HG03565 (cell line): ENCODE measurements around the gene GPR135.
"Not testable (repeated sequence)": the region's sequence is repeated elsewhere in the genome, so short reads cannot be mapped to it uniquely, and the experiment has no call there.

Experiments used
- ATAC-seq: cut with Tn5 transposase; IDR thresholded peaks from one replicate; pipeline ENCODE4 v1.9.1; 2021; ENCODE audit warnings: mild to moderate bottlenecking, moderate library complexity; ENCODE audit not compliant: unreplicated experiment

Gene GPR135

DNA sequence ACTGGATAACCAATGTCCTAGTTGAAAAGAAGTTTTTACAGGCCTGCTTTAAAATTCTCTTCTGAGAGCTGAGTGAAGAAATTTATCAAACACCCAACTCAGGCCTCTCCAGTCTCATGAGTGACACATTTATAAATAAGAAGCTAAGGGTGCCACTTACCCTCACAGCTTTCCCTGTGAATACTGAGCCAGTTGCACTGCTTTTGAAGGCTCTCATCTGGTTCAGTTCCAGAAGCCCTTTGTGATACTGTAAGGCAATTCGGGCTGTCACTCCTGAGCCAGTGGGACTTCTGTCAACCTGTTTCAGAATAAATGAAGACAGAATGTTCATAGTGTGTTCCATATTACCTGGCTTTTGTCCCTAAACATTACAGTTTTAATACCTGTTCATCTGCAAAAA lies 10.5 kb upstream of the GPR135 start:
- ATAC-seq, result no peak

DNA sequence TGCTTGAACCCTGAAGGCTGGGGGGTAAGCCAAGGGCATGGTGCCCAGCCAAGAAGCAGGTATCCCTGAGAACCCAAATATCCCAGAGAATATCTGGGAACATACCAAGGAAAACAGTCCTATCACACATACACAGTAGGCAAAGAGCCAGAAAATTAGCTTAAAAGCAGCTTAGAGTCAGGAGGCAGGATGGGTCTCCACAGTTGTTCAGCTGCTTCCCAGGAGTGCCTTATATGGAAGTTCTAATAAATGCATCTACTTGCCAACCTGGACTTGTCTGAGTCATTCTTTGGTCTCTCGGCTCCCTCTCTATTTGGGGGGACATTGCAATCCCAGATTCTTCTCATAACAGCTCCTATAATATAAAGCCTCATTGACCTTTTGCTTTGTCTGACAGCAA lies 9.0 kb upstream of the GPR135 start:
- no peak for ATAC-seq

DNA sequence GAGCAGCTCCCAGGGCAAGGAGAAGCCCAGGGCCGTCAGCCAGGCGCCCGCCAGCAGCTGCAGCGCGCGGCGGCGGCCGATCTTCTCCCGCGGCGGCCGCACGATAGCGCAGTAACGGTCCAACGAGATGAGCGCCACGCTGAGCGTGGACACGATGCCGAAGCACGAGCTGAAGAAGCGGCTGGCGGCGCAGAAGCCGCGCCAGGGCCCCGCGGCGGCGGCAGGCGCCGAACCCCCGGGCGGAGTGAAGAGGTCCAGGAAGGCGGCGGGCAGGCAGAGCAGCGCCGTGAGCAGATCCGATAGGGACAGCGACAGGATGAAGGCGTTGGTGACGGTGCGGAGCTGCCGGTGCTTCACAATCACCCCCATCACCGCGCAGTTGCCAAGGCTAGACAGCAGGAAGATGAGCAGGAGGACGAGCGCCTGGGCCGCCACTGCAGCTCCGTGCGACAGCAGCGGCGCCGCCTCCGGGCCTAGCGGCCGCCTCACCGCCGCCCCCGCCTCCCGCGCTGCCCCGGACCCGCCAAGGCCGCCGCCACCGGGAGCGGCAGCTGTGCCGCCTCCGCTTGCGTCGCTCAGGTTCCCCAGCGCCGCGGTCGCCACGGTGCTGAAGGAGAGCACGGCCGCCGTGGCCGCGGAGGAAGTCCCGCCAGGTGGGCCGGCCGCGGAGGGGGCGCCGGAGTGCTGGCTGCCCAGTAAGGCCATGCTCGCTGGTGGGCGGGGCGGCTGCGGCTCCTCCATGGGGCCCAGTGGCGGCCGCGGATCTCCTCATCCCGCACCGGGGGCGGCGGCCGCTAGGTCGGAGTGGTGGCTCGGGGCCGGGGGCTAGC lies 479 bp downstream of the GPR135 start:
- peak; percentile 48 for ATAC-seq

DNA sequence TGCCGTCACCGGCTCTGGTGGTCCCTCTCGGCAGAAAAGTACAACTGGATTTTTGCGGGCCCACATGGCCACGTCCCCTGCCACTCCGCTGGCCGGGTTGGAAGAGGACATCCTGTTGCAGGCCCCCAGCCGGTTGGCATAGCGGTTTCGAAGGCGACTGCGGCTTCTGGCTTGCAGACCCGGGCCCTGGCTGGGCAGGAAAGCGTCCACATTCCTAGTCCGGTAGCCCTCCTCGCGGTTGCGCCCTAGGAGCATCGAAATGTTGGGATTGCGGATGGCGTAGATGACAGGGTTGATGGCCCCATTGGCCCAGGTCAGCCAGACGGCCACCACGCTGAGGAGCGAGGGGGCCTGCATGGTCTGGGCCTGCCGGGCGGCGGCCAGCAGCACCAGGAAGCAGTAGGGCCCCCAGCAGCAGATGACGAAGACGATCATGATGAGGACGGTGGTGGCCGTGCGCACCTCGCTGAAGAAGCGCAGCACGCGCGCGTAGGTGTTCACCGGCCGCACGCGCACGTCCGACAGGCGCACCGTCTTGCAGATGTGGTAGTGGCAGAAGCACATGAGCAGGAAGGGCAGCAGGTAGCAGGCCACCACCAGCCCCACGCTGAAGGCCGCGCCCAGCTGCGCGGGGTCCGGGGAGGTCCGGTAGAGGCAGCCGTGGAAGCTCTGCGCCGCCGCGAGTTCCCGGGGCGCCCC lies 1.2 kb downstream of the GPR135 start:
- no peak for ATAC-seq

DNA sequence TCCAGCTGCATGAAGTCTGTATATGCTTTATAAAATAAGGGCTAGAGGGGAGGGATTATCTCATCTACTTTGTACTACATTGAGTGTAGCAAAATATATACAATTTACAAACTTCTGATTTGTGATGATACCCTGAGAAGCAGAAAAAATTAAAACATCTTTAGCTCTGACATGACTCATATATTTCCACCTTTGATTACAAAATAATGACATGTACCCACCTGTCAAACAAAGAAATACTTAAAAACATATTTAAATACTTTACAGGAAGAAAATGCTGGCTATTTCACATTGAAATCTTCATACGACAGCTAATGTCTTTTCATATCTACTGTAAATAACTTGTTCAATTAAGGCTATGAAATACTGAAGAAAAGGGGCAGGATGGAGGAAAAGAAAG lies 3.3 kb downstream of the GPR135 start:
- no peak for ATAC-seq

DNA sequence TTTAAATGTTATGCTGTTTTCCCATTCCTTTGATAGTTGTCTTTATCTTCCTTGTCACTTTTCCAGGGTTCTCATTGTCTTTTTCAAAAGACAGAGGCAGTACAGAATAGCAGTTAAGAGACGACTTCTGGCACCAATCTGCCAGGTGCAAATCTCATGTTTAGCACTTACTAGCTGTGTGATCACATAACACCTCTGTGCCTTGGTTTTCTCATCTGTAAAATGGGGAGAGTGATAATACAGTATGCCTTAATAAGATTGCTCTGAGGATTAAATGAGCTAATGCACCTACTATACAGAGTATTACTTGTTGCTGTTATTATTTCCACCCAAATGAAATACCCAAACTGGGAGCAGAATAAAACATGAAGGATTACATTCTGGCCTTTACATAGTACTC lies 4.8 kb downstream of the GPR135 start:
- ATAC-seq, result no peak

DNA sequence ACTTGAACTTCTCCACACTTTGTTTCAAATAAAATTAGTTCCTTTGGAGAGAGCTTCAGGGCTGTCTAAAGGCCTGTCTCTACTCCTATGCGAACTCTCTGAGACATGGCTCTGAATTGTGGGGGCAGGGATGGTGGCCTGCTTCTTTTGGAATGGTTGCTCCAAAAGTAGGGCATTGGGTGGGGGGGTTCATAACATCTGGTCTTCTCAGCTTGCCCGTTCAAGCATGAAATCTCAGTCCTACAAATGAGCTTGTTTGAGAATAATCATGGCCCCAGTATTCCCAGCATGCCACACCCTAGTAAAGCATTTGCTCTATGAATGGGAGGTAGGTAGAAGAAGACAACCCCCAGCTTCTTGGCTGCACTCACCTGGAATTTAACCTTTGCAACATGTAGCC lies 6.7 kb downstream of the GPR135 start:
- no peak for ATAC-seq

DNA sequence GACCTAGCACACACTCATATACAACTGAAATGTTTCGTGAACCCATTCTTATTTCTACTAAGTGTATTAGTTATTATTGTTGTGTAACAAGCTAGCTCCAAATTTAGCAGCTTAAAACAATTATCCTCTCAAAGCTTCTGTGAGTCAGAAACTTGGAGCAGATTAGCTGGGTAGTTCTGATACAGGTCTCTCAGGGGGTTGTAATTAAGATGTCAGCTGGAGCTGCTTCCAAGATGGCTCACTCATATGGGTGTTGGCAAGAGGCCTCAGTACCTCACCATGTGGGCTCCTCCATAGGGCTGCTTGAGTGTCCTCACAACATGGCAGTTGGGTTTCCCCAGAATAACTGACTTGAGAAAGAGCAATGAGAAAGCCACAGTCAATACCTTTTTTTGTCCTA lies 9.8 kb downstream of the GPR135 start:
- ATAC-seq, result no peak

DNA sequence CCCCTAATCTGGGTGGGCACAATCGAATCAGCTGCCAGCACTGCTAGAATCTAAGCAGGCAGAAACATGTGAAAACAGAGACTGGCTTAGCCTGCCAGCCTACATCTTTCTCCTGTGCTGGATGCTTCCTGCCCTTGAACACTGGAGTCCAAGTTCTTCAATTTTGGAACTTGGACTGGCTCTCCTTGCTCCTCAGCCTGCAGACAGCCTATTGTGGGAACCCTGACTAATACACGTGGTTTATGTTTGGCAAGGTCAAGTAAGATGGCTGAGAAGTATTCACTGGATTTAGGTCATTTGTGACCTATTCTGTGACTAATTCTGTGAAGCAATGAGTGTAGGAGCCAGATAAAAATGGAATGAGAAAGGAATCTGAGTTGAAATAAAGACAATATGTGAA lies 11.0 kb downstream of the GPR135 start:
- no peak for ATAC-seq

DNA sequence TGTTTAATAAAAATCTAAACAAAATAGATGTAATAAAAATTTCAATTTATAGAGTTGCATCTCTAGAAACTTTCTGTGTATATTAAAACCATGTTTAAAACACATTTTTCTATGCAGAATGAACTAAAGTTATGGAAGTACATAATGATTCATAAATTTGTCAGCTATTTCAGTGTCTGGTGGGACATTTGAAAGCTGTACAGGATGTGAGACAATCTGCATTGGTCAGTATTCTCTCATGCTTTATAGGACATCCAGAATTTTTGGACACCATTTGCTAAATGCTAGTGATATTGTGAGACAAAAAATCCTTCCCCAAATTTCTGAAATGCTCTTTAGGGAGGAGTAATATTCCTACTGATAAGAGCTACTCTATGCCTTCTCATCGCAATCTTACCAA lies 13.3 kb downstream of the GPR135 start:
- no peak for ATAC-seq

DNA sequence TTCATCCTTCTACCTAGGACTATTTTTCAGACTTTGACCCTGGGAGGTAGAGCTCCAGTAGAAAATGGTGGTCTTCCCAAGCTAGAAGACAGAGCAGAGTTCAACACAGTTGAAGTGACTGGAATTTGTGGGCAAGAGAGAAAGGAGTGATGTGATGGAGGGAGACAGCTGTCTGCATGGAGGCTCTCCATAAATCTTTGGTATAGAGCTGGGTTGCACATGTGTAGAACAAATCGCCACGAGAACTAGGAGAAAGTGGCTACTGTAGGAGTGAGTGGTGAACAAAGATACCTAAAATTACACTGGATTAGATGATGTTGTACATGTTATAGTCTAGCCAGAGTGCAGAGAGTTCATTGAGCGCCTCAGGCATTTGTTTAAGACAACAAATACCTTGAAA lies 14.5 kb downstream of the GPR135 start:
- ATAC-seq, result no peak

DNA sequence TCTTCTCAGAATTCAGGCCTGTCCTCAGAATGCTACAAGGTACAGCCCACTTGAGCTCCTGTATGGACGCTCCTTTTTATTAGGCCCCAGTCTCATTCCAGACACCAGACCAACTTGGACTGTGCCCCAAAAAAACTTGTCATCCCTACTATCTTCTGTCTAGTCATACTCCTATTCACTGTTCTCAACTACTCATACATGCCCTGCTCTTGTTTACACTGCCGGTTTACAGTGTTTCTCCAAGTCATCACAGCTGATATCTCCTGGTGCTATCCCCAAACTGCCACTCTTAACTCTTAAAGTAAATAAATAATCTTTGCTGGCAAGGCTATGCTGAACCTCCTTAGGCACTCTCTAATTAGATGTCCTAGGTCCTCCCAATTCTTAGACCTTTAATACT lies 16.5 kb downstream of the GPR135 start:
- not testable (repeated sequence) for ATAC-seq

DNA sequence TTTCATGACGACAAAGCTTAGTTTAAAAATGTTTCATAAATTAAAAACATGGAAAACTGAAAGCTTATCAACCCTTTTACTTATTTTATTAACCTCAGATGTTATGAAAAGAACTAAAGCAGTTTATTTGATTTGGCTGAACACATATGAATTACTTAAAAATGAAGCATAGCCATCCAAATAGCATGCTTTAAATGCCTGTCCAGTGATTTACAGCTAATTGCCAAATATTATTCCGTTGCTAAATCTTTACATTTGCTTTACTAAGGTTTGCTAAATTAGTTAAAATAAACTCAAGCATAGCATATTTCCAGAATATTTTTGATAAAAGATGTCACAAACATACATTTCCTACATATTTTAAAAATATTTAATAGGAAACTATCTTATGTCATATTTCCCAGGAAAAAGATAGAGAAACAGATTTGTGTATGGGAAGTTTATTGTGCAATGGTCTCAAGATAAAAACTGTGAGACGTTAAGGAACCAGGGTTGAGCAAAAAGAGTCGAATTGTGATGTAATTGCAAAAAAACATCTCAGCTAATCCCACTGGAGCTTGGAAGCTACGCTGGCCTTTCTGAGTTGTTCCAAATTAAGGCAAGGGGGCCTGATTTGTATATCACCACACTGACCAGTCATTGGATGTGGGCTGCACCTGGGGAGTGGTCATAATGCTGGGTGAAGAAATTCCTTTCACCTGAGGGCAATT lies 25.8 kb downstream of the GPR135 start:
- ATAC-seq, result no peak

DNA sequence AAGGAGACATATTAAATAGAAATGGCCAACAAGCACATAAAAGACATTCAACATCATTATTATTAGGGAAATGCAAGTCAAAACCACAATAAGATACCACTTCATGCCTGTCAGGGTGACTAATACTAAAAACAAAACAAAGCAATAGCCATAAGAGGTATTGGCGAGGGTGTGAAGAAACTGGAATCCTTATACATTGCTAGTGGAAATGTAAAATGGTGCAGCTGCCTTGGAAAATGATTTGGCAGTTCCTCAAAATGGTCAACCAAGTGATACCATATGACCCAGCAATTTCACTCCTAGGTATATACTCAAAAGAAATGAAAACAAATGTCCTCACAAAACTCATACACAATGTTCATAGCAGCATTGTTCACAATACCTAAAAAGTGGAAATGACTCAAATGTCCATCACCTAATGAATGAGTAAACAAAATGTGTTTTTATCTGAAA lies 27.0 kb downstream of the GPR135 start:
- no peak for ATAC-seq

DNA sequence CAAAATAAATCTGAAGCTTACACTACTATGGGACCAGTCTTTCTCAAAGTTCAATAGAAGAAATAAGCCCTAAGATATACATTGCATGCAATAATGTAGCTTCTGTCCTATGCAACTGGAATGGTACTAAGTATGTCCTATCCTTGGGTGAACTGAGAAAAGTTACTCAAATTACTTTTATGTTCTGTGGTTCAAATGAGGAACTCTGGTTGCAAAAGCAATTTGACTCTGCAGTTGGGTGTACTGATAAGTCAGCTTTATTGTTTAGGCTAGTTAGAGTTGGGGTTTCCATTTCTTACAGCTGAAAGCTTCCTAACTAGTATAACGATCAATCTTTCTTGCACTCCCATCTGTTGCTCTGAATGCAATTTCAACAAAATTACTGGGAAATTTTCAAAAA lies 29.2 kb downstream of the GPR135 start:
- no peak for ATAC-seq

DNA sequence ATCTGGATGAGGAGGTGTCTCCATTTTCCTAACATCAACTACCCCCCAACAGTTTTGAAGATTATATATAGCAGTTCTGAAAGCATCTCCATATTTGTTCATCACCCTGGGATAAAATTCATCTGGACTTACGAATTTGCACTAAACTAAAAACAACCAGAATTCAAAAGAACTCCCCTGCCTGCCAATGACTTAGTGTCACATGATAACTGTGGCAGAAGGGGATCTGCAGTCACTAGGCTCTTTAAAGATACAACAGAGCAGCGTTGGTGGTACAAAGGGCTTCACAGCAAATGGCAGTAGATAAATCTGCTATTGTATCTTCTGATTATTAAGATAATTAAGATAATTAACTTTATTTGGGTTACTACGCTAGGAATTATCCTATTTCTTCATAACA lies 30.1 kb downstream of the GPR135 start:
- no peak for ATAC-seq

DNA sequence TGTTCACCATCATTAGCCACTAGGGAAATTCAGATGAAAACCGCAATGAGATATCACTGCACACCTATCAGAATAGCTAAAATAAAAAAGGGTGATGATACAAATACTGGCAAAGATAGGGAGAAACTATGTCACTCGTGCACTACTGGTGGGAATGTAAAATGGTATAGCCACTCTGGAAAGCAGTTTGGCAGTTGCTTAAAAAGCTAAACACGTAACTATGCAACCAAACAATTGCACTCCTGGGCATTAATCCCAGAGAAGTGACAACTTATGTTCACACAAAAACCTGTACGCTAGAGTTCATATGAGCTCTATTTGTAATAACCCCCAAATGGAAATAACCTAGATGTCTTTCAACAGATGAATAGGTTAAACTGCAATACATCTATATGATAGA lies 35.4 kb downstream of the GPR135 start:
- ATAC-seq, result no peak

DNA sequence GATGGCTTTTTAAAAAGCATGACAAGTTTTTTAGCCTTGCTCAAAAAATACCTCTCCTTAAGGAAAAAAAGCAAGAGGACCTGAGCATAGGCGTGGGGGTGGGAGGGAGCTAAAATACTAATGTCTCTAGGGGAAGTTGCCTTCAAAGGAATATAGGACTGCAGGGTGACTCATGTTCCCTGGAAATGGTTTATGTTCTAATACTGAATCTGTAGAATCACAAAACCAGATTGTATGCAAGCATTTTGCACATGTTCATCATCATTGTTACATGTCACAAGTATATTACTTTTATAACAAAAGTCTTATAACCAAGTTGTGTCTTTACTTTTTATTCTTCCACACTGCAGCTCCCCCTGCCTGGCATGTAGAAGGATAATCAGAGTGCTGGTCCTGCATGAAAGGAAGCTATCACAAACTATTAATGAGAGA lies 36.6 kb downstream of the GPR135 start:
- no peak for ATAC-seq

DNA sequence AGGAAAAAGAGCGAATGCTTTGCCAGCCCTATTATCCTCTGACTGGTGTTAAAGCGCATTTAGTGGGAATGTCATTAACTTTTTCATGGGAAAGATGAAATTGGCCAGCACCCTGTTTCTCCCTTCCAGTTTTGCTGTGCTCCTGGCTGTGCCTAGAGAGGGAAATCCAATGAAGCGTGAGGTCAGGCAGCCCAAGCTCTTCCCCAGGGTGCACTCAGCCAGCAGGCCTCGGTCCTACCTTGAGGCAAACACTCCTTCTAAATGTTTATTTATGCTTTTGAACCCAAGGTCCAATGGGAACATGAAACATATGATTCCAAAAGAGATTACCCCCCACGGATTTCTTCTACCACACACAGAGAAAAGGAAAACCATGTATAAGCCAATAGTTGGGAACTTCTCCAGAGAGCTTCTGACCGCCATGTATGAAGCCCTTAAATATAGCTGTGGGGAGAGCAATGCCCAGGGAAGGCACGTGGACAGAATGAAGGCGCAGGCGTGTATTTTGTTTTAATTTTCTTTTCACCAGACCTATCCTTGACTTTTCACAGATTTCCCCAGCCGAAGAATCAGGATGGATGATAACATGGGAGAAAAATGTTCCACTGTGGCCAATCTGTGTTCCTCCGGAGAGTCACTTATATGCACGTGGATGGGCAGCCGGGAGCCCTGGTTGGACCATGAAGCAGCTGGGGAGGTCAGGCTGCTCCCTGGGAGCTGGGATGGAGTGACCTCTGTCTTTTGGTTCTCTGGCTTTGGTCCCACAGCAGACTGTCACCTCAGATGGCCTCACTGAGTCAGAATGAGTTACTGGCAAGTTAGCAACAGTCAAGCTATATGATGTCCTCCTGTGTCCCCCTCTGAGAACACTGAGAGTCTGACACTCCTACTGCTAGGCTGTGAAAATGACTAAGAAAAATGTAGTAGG lies 37.3 kb downstream of the GPR135 start:
- ATAC-seq, result no peak

DNA sequence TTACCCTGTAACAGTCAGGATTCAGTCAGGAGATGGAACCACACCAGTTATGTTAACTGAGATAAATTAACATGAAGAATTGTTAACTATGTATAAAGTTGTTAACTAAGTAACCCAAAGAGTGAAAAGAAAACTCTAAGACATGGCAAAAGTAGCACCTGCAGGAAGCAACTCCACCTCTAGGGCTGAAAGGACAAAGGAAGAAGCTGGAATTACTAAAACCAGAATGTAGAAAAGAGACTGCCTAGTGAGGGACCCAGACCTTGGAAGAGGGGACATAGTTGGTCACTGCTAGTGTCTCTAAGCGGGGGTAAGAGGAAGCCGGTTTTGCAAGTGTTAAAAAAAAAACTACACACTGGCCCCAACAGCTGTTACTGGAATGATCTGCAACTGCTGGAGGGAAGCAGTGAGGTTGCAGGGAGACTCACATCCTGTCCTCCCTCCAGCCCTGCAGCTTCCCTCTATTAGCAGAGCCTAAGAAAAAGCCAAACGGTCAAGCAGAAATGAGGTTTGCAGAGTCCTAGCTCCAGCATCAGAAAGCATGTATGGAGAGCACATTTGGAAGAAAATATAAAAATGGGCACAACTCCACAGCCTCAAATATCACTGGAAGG lies 39.8 kb downstream of the GPR135 start:
- ATAC-seq, result no peak
